ENCODE measurements around the gene LPP. TPM values are rescaled to one million over a fixed set of nuclear protein-coding genes. Genes with fewer than 3 reads are reported as not detected.

LPP gene
- total RNA-seq, 4 donors from 2014 or later: 141 to 248 (median 185) TPM

GRCh38 chr3:188537606-188538005 is 383.6 kb downstream of the LPP start:
- no peak for TF ChIP-seq CTCF (IDR thresholded peaks at IDR 0.05; ENCODE audit: low read depth)

GRCh38 chr3:188539037-188539436 is 385.1 kb downstream of the LPP start:
- no peak for TF ChIP-seq CTCF (IDR thresholded peaks at IDR 0.05; ENCODE audit: low read depth)

- no peak for TF ChIP-seq CTCF (IDR thresholded peaks at IDR 0.05; ENCODE audit: low read depth)
Observed at GRCh38 chr3:188539631-188540194, 385.8 kb downstream of the LPP start.

- no peak for TF ChIP-seq CTCF (IDR thresholded peaks at IDR 0.05; ENCODE audit: low read depth)
Observed at GRCh38 chr3:188542196-188542595, 388.2 kb downstream of the LPP start.

GRCh38 chr3:188544012-188544411 is 390.1 kb downstream of the LPP start:
- TF ChIP-seq CTCF (IDR thresholded peaks at IDR 0.05; ENCODE audit: low read depth): no peak

GRCh38 chr3:188546835-188547670 is 393.1 kb downstream of the LPP start:
- TF ChIP-seq CTCF (IDR thresholded peaks at IDR 0.05; ENCODE audit: low read depth): no peak

GRCh38 chr3:188553569-188553968 is 399.6 kb downstream of the LPP start:
- no peak for TF ChIP-seq CTCF (IDR thresholded peaks at IDR 0.05; ENCODE audit: low read depth)
